Kidney tubule cell (primary cell): ENCODE data around the gene CORO2A.
"Not testable (repeated sequence)": the region's sequence is repeated elsewhere in the genome, so short reads cannot be mapped to it uniquely, and the experiment has no call there.

Experiments used
- DNase-seq: peaks from one replicate; pipeline ENCODE4 v3.0.0-alpha.2; 2018; ENCODE audit warnings: low spot score

The CORO2A gene

DNA sequence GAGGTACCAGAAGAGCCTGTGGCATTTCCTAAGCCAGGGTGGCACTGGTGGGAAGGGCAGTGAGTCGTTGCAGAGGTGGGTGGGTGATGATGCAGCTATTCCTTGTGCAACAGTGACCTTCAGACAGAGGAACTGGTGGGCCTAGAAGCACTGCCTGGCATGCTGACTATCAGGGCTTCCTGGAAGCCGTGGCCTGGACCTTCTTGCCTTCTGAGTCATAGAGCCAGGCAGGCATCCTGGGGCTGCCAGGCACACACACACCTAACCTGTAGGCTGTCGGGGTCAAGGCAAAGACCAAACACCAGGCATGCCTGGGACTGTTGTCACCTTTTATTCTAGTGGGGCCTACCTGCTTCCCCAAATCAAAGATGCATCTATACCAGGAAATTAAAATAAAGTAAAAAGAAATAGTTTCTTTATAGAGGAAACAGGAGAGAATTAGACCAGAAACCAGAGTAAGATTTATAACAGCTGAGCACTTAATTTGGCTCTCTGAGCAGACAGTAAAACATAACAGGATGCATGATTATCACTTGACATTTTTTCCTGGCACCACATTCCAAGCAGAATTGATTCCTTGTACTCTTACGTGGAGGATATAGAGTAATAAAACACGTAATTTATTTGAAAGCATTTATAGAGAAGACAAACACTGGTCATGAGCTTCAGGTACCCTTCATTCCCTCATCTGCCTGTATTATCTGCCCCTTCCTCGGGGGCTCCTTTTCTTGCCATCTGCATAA, 110.8 kb downstream of the CORO2A start:
- DNase-seq, result peak; percentile 87

DNA sequence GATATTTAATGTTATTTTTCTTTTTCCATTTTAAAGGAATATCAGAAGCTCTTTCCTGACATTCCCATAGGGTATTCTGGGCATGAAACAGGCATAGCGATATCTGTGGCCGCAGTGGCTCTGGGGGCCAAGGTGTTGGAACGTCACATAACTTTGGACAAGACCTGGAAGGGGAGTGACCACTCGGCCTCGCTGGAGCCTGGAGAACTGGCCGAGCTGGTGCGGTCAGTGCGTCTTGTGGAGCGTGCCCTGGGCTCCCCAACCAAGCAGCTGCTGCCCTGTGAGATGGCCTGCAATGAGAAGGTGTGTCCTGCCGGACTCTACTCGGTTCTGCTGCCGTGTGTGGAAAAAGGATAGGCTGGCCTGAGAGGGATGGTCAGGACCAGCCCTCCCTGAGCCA, 111.7 kb downstream of the CORO2A start:
- DNase-seq, result no peak

DNA sequence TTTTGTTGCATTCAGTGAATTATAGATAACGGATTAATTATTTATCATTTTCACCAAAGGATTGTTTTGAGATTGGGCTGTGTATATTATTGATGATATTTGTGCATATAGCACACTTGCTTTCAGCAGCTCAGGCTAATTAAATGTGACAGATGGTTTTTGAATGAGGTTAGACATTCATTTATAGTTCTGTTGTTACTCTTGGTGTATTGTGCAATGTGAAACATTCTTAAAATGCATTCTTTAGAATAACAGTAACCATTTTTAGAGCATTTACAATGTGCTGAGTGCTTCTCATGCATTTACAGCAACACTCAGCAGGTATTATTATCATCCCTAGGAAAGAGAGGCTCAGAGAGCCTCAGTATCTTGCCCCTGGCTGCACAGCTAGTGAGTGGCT, 112.1 kb downstream of the CORO2A start:
- DNase-seq, result no peak

DNA sequence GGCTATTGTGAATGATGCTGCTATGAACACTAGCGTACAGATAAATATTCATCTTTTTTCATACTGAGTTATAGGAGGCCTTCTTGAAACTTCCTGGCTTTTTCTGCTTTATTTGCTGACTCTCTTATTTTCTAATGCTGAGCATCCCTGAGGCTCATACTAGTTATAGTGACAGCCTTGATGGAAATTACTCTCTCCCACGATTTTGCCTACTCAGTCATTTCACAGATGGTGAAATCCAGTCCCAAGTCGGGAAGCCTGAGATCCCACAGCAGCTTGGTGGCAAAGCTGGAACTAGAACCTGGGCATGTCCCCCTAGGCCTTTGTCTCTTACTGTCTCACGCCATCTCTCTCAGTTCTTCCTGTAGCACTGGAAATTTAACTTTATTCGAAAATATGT, 113.5 kb downstream of the CORO2A start:
- DNase-seq, result no peak

DNA sequence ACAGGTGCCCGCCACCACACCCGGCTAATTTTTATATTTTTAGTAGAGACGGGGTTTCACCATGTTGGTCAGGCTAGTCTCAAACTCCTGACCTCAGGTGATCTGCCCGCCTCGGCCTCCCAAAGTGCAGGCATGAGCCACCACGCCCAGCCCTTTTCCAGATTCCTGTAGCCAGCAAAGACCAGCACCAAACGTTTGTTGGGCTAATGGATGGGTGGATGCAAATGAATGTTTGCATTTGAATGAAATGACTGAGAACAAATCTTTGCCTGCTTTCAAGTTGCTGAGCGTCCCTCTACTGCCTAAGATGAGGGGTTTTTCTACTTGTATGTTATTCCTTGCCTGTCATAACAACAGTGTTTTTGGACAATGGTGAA, 115.9 kb downstream of the CORO2A start:
- DNase-seq, result not testable (repeated sequence)

DNA sequence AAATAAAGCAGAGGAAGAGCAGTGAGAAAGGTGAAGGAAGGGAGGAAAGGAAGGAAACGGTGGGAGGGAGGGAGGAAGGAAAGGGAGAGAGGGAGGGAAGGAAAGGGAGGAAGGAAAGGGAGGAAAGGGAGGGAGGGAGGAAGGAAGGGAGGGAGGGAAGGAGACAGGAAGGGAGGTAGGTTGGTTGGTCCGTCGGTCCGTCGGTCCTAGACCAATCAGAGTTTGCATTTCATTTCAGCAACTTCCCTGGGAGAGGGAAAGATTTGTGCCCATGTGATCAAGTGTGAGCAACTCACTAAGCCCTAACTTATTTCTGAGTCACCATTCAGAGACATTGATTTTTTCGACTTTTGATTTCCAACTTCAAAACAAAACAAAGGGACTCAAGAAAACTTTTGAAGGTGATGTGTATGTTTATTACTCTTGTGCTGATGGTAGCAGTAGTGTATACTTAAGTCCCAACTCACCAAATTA, 117.1 kb downstream of the CORO2A start:
- DNase-seq, result peak; percentile 83

DNA sequence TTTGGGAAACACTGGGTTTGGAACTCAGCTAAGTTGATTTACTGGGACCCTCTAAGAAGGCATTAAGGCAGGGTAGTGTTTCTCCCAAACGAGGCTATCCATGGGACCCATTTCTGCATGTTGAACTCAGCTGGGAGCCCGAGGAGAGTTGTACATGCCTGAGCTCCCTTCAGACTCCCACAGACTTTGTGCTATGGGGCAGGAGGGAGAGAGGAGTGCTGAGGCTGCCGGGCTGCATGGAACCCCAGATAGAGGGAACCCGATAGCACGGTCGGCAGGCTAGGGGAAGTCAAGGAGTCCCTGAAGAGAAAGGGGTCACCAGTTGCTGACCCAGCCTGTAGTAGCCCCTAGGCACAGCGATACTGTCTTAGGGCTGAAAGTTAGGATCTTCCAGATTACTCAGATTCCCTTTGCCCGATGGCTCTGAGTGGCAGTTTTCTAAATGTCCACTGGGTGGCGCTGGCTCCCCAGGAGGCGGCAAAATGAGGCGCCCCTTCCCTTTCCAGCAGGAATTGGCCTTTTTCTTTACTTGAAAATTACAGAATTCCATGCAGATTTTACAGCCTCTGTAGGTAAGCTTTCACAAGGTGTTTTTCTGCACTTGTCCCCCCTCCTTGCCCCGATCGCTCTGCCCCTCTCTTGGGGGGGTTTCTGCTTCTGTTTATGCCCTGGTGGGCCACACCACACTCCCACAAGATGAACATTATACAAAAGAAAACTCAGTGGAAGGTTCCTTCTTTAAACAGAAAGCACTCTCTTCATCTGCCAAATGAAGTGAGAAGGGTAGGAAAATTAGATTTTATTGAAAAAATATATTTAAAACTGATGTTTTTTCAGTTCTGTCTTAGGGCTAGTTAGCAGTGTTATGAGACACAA, 118.1 kb downstream of the CORO2A start:
- DNase-seq, result peak; percentile 65

DNA sequence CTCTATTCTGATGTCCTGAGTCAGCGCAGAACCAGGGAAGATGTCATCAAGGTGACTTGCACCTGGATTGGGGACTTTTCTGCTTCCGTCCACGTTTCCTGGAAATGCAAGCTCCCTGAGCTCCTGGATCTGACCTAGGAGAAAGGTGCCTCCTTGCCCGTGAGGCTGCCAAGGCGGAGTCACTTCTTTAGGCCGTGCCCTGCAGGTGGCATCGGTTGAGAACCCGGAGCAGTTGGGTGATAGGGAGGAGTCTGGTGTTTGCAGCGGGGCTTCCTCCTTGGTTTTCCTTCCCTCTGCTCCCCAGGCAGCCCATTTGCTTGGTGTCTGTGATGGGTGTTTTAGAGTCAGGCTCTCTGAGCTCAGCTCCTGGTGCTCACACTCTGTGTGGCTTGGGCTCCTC, 120.7 kb downstream of the CORO2A start:
- no peak for DNase-seq
